Heart right ventricle (tissue), 16 donors: ENCODE measurements around the gene NHERF1. TPM values are rescaled to one million over a fixed set of nuclear protein-coding genes. Genes with fewer than 3 reads are reported as not detected.

Experiments used
- ATAC-seq, 8 donors: fragments of 200-7000 bp; cut with Tn5 transposase; one replicate each; pipeline ENCODE4 v1.9.1; 2020; ENCODE audit warnings: mild to moderate bottlenecking in 8 of 8, moderate library complexity in 8 of 8, moderate number of reproducible peaks in 1 of 8
- DNase-seq, 2 donors: peaks; one replicate each; pipeline ENCODE4 v3.0.0-alpha.2; 2020
- H3K27ac ChIP-seq, 10 donors: fragments of 200-600 bp; sonication (generic) in 2 of 10; one replicate each; pipeline versions ENCODE4 v1.5.0 to v1.8.0; 2020 to 2022; ENCODE audit warnings: mild to moderate bottlenecking in 3 of 10
- H3K27me3 ChIP-seq, 7 donors: fragments of 200-600 bp; one replicate each; pipeline ENCODE4 v1.8.0; 2021 to 2022; ENCODE audit warnings: mild to moderate bottlenecking in 2 of 7
- H3K36me3 ChIP-seq, 9 donors: fragments of 200-600 bp; sonication (generic) in 1 of 9; one replicate each; pipeline versions ENCODE4 v1.5.0 to v1.8.0; 2020 to 2022; ENCODE audit warnings: mild to moderate bottlenecking in 2 of 9
- H3K4me1 ChIP-seq, 9 donors: fragments of 200-600 bp; sonication (generic) in 1 of 9; one replicate each; pipeline versions ENCODE4 v1.5.0 to v1.8.0; 2020 to 2022; ENCODE audit warnings: mild to moderate bottlenecking in 4 of 9
- H3K4me3 ChIP-seq, 10 donors: fragments of 200-600 bp; sonication (generic) in 2 of 10; one replicate each; pipeline versions ENCODE4 v1.5.0 to v1.8.0; 2020 to 2022; ENCODE audit warnings: mild to moderate bottlenecking in 7 of 10, moderate library complexity in 2 of 10
- H3K9me3 ChIP-seq, 11 donors: fragments of 200-600 bp in 10 of 11; sonication (generic) in 2 of 11; one replicate each; pipeline versions ENCODE4 v1.5.0 to v1.8.0; 2013 to 2022; ENCODE audit warnings: mild to moderate bottlenecking in 2 of 11, control low read depth in 1 of 11, moderate library complexity in 1 of 11
- CTCF ChIP-seq, 9 donors: fragments of 200-600 bp; sonication (generic) in 2 of 9; IDR thresholded peaks; one replicate each; pipeline versions ENCODE4 v1.5.0 to v1.8.0; 2021 to 2022; ENCODE audit warnings: antibody characterized with exemption in 9 of 9, mild to moderate bottlenecking in 5 of 9, moderate library complexity in 1 of 9
- WGBS, 2 donors: extraction: QIAGEN DNeasy Blood & Tissue Kit; methylation state at CpG; one replicate each; pipeline ENCODE4 v1.1.7; 2013; ENCODE audit warnings: inconsistent platforms in 1 of 2; 5-methylcytosine and 5-hydroxymethylcytosine counted together
- intact Hi-C, 10 donors: fragments of 100-400 bp; cut with DNase I; formaldehyde crosslinking; loops; one replicate each; pipeline versions ENCODE4 v1.11.1 to v1.14.2; 2022
- polyA plus RNA-seq, 2 donors: library from polyadenylated mRNA; stranded (reverse); fragments of 200-250 nt; gene quantifications; one replicate each; pipeline ENCODE4 v1.2.3, GENCODE V29; 2013
- total RNA-seq, 10 donors: library from RNA; stranded (reverse); fragmentation: NEBNext Ultra II Directional in 3 of 10; extraction: Animal tissue kit (Norgen Biotek cat#: 25700) in 3 of 10; gene quantifications; one replicate each; pipeline versions ENCODE4 v1.2.1 to v1.2.4, GENCODE V29; 2021 to 2023
- donor health status: Arrhythmogenic right ventricular cardiomyopathy.
- donor health status: ischemic (EF 13 %, LVEDD 7.1; RV severe dilation, severe dysfunction).
- donor health status: healthy with polysubstance abuse.
- donor health status: DM: no; HTN: yes; CAD: no.
- donor health status: DM: no; HTN: no; CAD: no.
- donor health status: ischemic (EF 25% LVEDD 6.9; RV normal size, moderate dysfunction).
- donor health status: ischemic (EF 25% LVEDD 5.7; RV mildly dilated, moderate dysfunction).
- donor health status: healthy.
- donor health status: DM: yes; HTN: yes; CAD: no.
- donor health status: Ischemic cardiomyopathy.
- donor health status: ischemic (EF 35%, LVEDD 5.7; RV mildly dilated, moderate dysfunction).
- donor health status: nonischemic (EF 11% LVEDD 7.7; RV severe dilation, severe dysfunction).
- donor health status: DM: yes; HTN: yes; CAD: no.
- donor health status: PGD.
- donor health status: ischemic (EF 29% LVEDD 5.4; RV normal size, mild dysfunction).
- donor health status: nonischemic (EF 23%, LVEDD 6.1; RV moderate dilation, normal function).

Gene NHERF1
- total and polyA plus RNA-seq, 12 donors: 6.7 to 33.4 (median 12.7) TPM

- peaks cover 0 to 85% (median 16%) of the 10 kb centered on the region in 9 donors for H3K36me3 ChIP-seq
- intact Hi-C loops: no loop called here
Observed at GRCh38 chr17:74800531-74800930, 52.1 kb downstream of the NHERF1 start.

GRCh38 chr17:74801896-74802295 is 53.5 kb downstream of the NHERF1 start:
- no peak for ATAC-seq
- intact Hi-C loops: no loop called here
- Histone ChIP-seq H3K27ac (no peak overlapping the region), H3K36me3 (peaks cover 0 to 72% (median 15%) of the 10 kb centered on the region in 9 donors), H3K27me3 (no peaks in the 10 kb centered on the region), H3K4me3 (no peak overlapping the region), H3K9me3 (no peaks in the 10 kb centered on the region), H3K4me1 (peaks cover 0 to 8% (median 0%) of the 10 kb centered on the region in 9 donors)
- no peak for TF ChIP-seq CTCF (IDR thresholded peaks at IDR 0.05)
- DNase-seq: no peak
- 91% methylated on average over 8 of the region's 8 CpGs for WGBS, 2 donors

More at GRCh38 chr17:74800531-74800930, 52.1 kb downstream of the NHERF1 start:
- Histone ChIP-seq H3K4me1 (peaks cover 0 to 9% (median 0%) of the 10 kb centered on the region in 9 donors), H3K4me3 (no peak overlapping the region), H3K9me3 (no peaks in the 10 kb centered on the region), H3K27ac (no peak overlapping the region), H3K27me3 (no peaks in the 10 kb centered on the region)
- ATAC-seq: no peak
- 87 to 88% methylated on average over 7 of the region's 7 CpGs for WGBS, 2 donors
- no peak for TF ChIP-seq CTCF (IDR thresholded peaks at IDR 0.05)
- no peak for DNase-seq

- peaks cover 0 to 67% (median 10%) of the 10 kb centered on the region in 9 donors for H3K36me3 ChIP-seq
- ATAC-seq (no peak), DNase-seq (no peak)
- no peaks in the 10 kb centered on the region for H3K27me3 ChIP-seq
- TF ChIP-seq CTCF (IDR thresholded peaks at IDR 0.05): no peak
- intact Hi-C loops: no loop called here
- WGBS, 2 donors: 90 to 91% methylated on average over 12 of the region's 12 CpGs
- H3K4me3 ChIP-seq: no peak overlapping the region
- no peak overlapping the region for H3K27ac ChIP-seq
- no peaks in the 10 kb centered on the region for H3K9me3 ChIP-seq
- peaks cover 0 to 10% (median 0%) of the 10 kb centered on the region in 9 donors for H3K4me1 ChIP-seq
Observed at GRCh38 chr17:74803388-74803930, 55.0 kb downstream of the NHERF1 start.

- 85 to 89% methylated on average over 5 of the region's 5 CpGs for WGBS, 2 donors
- Histone ChIP-seq H3K27me3 (no peaks in the 10 kb centered on the region), H3K9me3 (no peaks in the 10 kb centered on the region), H3K27ac (no peak overlapping the region), H3K4me3 (no peak overlapping the region), H3K4me1 (peaks cover 0 to 15% (median 0%) of the 10 kb centered on the region in 9 donors), H3K36me3 (peaks cover 0 to 63% (median 10%) of the 10 kb centered on the region in 9 donors)
- intact Hi-C loops: no loop called here
- DNase-seq (no peak), ATAC-seq (no peak)
- TF ChIP-seq CTCF (IDR thresholded peaks at IDR 0.05): no peak
Observed at GRCh38 chr17:74803971-74804370, 55.5 kb downstream of the NHERF1 start.
